ENCODE measurements around the gene KYNU. TPM values are rescaled to one million over a fixed set of nuclear protein-coding genes. Genes with fewer than 3 reads are reported as not detected.

The KYNU gene
- total and polyA plus RNA-seq, 2 of the 13 experiments (the other 11 are each of a cell fraction or from before 2014, with no cell fraction given) = 21.9 to 68.6 TPM

DNA sequence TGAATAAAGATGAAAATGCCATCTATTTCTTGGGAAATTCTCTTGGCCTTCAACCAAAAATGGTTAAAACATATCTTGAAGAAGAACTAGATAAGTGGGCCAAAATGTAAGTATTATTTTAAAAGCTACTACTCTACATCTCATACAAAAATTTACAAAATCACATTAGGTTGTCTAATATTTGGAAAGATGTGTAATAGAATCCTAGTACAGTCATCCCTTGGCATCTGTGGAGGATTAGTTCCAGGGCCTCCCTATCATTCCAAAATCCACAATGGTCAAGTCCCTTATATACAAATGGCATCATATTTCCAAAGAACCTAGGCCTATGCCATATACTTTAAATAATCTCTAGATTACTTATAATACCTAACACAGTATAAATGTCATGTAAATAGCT is 41.2 kb downstream of the KYNU start:
- no peak overlapping the region for H3K9ac ChIP-seq (ENCODE audit: insufficient read depth, low read depth, low read length)
- intact Hi-C loops (cut with micrococcal nuclease; ENCODE audit: unreplicated experiment) (loop anchor here (5.0 kb wide), 1 partner anchor 39 kb away; no protein-coding TSS in a partner anchor), in situ Hi-C loops (cut with HindIII; ENCODE audit: extremely low pct_ligation_motif_present, low pct_unique_long_range_greater_than_20kb) (no loop called here)
- FAIRE-seq (no peak), ATAC-seq (no peak), DNase-seq (ENCODE audit: low spot score) (no peak)
- no peaks in the 10 kb centered on the region for H4K20me1 ChIP-seq (ENCODE audit: insufficient read depth, low read length)
- no peaks in the 10 kb centered on the region for H3K9me3 ChIP-seq (ENCODE audit: low read length)
- peaks cover 13% of the 10 kb centered on the region for H3K4me1 ChIP-seq (ENCODE audit: insufficient read depth, low read length)
- CTCF ChIA-PET (ENCODE audit: low intra/inter-chr PET ratio, low total read pairs) = no interaction called here
- H3K36me3 ChIP-seq (replicated peaks in 1 of 2; ENCODE audit: control insufficient read depth in 1 of 2, insufficient read depth in 2 of 2, low read length in 2 of 2) = peaks cover 5 to 35% of the 10 kb centered on the region in 2 experiments; a peak in 4 of 5 replicates
- no peaks in the 10 kb centered on the region for H3K27me3 ChIP-seq (ENCODE audit: control insufficient read depth in 1 of 2, insufficient read depth in 2 of 2, low read length in 2 of 2)
- H2AFZ ChIP-seq (ENCODE audit: low read length) = no peak overlapping the region
- peaks cover 9% of the 10 kb centered on the region for H3K79me2 ChIP-seq (ENCODE audit: insufficient read depth, low read length)
- POLR2A ChIA-PET = no interaction called here
- TF ChIP-seq MLLT10 (CRISPR knock-in tag; IDR thresholded peaks at IDR 0.05) (no peak), ZNF383 (CRISPR knock-in tag; IDR thresholded peaks at IDR 0.05; ENCODE audit: borderline replicate concordance) (no peak), BHLHE40 (IDR thresholded peaks at IDR 0.05; ENCODE audit: low read length) (no peak), SALL1 (CRISPR knock-in tag; IDR thresholded peaks at IDR 0.05) (no peak), EED (CRISPR knock-in tag; IDR thresholded peaks at IDR 0.05) (no peak), DNMT1 (CRISPR knock-in tag; IDR thresholded peaks at IDR 0.05) (no peak), MED13 (CRISPR knock-in tag; IDR thresholded peaks at IDR 0.05) (no peak)
- TF ChIP-seq, protein P1, sequence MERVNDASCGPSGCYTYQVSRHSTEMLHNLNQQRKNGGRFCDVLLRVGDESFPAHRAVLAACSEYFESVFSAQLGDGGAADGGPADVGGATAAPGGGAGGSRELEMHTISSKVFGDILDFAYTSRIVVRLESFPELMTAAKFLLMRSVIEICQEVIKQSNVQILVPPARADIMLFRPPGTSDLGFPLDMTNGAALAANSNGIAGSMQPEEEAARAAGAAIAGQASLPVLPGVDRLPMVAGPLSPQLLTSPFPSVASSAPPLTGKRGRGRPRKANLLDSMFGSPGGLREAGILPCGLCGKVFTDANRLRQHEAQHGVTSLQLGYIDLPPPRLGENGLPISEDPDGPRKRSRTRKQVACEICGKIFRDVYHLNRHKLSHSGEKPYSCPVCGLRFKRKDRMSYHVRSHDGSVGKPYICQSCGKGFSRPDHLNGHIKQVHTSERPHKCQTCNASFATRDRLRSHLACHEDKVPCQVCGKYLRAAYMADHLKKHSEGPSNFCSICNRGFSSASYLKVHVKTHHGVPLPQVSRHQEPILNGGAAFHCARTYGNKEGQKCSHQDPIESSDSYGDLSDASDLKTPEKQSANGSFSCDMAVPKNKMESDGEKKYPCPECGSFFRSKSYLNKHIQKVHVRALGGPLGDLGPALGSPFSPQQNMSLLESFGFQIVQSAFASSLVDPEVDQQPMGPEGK (CRISPR knock-in tag; IDR thresholded peaks at IDR 0.05) = no peak
- TF ChIP-seq, protein P2, sequence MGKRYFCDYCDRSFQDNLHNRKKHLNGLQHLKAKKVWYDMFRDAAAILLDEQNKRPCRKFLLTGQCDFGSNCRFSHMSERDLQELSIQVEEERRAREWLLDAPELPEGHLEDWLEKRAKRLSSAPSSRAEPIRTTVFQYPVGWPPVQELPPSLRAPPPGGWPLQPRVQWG (CRISPR knock-in tag; IDR thresholded peaks at IDR 0.05; ENCODE audit: borderline replicate concordance, low read depth) = no peak
- TF ChIP-seq, protein P3, sequence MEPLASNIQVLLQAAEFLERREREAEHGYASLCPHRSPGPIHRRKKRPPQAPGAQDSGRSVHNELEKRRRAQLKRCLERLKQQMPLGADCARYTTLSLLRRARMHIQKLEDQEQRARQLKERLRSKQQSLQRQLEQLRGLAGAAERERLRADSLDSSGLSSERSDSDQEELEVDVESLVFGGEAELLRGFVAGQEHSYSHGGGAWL (CRISPR knock-in tag; IDR thresholded peaks at IDR 0.05) = no peak
- TF ChIP-seq, protein P4, sequence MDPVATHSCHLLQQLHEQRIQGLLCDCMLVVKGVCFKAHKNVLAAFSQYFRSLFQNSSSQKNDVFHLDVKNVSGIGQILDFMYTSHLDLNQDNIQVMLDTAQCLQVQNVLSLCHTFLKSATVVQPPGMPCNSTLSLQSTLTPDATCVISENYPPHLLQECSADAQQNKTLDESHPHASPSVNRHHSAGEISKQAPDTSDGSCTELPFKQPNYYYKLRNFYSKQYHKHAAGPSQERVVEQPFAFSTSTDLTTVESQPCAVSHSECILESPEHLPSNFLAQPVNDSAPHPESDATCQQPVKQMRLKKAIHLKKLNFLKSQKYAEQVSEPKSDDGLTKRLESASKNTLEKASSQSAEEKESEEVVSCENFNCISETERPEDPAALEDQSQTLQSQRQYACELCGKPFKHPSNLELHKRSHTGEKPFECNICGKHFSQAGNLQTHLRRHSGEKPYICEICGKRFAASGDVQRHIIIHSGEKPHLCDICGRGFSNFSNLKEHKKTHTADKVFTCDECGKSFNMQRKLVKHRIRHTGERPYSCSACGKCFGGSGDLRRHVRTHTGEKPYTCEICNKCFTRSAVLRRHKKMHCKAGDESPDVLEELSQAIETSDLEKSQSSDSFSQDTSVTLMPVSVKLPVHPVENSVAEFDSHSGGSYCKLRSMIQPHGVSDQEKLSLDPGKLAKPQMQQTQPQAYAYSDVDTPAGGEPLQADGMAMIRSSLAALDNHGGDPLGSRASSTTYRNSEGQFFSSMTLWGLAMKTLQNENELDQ (CRISPR knock-in tag; IDR thresholded peaks at IDR 0.05; ENCODE audit: borderline replicate concordance) = no peak
- TF ChIP-seq, protein P5, sequence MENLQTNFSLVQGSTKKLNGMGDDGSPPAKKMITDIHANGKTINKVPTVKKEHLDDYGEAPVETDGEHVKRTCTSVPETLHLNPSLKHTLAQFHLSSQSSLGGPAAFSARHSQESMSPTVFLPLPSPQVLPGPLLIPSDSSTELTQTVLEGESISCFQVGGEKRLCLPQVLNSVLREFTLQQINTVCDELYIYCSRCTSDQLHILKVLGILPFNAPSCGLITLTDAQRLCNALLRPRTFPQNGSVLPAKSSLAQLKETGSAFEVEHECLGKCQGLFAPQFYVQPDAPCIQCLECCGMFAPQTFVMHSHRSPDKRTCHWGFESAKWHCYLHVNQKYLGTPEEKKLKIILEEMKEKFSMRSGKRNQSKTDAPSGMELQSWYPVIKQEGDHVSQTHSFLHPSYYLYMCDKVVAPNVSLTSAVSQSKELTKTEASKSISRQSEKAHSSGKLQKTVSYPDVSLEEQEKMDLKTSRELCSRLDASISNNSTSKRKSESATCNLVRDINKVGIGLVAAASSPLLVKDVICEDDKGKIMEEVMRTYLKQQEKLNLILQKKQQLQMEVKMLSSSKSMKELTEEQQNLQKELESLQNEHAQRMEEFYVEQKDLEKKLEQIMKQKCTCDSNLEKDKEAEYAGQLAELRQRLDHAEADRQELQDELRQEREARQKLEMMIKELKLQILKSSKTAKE (CRISPR knock-in tag; IDR thresholded peaks at IDR 0.05; ENCODE audit: borderline replicate concordance) = no peak
- TF ChIP-seq, protein P6, sequence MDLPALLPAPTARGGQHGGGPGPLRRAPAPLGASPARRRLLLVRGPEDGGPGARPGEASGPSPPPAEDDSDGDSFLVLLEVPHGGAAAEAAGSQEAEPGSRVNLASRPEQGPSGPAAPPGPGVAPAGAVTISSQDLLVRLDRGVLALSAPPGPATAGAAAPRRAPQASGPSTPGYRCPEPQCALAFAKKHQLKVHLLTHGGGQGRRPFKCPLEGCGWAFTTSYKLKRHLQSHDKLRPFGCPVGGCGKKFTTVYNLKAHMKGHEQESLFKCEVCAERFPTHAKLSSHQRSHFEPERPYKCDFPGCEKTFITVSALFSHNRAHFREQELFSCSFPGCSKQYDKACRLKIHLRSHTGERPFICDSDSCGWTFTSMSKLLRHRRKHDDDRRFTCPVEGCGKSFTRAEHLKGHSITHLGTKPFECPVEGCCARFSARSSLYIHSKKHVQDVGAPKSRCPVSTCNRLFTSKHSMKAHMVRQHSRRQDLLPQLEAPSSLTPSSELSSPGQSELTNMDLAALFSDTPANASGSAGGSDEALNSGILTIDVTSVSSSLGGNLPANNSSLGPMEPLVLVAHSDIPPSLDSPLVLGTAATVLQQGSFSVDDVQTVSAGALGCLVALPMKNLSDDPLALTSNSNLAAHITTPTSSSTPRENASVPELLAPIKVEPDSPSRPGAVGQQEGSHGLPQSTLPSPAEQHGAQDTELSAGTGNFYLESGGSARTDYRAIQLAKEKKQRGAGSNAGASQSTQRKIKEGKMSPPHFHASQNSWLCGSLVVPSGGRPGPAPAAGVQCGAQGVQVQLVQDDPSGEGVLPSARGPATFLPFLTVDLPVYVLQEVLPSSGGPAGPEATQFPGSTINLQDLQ (CRISPR knock-in tag; IDR thresholded peaks at IDR 0.05) = no peak
- no peak overlapping the region for H3K4me3 ChIP-seq (replicated peaks in 1 of 3; ENCODE audit: insufficient read depth in 1 of 3, low read depth in 2 of 3, low read length in 3 of 3)
- H3K27ac ChIP-seq (ENCODE audit: extremely low read length, insufficient read depth, low read length) = no peak overlapping the region
- no TSS peak for BruUV-seq (replicated peaks)
- H3K4me2 ChIP-seq (ENCODE audit: low read depth, low read length) = no peak overlapping the region

All from HepG2 (cell line).